ENCODE results near the gene RNF157. TPM values are rescaled to one million over a fixed set of nuclear protein-coding genes. Genes with fewer than 3 reads are reported as not detected.
A peak's percentile ranks its signal among the peaks of the same experiment; 100 is the strongest.

Gene RNF157
- total and polyA plus RNA-seq, 9 of the 15 experiments (the other 6 are each of a cell fraction or from before 2014, with no cell fraction given), result 8.1 to 31.7 (median 20.8) TPM

DNA sequence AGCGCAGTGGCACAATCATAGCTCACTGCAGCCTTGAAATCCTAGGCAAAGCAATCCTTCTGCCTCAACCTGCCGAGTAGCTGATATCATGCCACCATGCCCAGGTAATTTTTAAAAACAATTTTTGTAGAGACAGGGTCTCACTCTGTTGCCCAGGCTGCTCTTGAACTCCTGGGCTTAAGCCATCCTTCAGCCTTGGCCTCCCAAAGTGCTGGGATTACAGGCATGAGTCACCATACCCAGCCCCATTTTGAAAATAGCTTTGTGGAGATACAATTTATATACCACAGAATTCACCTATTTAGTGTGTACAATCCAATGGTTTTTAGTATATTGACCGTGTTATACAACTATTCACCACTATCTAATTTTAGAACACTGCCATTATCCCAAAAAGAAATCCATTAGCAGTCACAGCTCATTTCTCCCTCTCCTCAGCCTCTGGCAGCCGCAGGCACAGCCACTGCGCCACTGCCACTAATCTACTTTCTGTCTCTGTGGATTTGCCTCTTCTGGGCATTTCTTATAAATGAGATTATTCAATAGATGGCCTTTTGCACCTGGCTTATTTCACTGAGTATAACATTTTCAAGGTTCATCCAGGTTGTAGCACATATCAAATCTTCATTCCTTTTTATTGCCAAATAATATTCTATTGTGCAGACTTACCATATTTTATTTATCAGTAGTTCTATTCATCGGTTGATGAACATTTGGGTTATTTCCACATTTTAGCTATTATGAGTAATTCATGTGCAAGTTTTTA is 6.5 kb downstream of the RNF157 start (continued):
- TF ChIP-seq PHF8 (IDR thresholded peaks at IDR 0.05; ENCODE audit: borderline replicate concordance, low read length), result no peak
- no peak for TF ChIP-seq BRCA1 (IDR thresholded peaks at IDR 0.05)
- TF ChIP-seq BRCA1 (CRISPR knock-in tag; IDR thresholded peaks at IDR 0.05), result no peak
- no peak for TF ChIP-seq ZNF431 (CRISPR knock-in tag; IDR thresholded peaks at IDR 0.05)
- TF ChIP-seq CREM (IDR thresholded peaks at IDR 0.05; ENCODE audit: low read depth), result no peak
- TF ChIP-seq, protein P1, sequence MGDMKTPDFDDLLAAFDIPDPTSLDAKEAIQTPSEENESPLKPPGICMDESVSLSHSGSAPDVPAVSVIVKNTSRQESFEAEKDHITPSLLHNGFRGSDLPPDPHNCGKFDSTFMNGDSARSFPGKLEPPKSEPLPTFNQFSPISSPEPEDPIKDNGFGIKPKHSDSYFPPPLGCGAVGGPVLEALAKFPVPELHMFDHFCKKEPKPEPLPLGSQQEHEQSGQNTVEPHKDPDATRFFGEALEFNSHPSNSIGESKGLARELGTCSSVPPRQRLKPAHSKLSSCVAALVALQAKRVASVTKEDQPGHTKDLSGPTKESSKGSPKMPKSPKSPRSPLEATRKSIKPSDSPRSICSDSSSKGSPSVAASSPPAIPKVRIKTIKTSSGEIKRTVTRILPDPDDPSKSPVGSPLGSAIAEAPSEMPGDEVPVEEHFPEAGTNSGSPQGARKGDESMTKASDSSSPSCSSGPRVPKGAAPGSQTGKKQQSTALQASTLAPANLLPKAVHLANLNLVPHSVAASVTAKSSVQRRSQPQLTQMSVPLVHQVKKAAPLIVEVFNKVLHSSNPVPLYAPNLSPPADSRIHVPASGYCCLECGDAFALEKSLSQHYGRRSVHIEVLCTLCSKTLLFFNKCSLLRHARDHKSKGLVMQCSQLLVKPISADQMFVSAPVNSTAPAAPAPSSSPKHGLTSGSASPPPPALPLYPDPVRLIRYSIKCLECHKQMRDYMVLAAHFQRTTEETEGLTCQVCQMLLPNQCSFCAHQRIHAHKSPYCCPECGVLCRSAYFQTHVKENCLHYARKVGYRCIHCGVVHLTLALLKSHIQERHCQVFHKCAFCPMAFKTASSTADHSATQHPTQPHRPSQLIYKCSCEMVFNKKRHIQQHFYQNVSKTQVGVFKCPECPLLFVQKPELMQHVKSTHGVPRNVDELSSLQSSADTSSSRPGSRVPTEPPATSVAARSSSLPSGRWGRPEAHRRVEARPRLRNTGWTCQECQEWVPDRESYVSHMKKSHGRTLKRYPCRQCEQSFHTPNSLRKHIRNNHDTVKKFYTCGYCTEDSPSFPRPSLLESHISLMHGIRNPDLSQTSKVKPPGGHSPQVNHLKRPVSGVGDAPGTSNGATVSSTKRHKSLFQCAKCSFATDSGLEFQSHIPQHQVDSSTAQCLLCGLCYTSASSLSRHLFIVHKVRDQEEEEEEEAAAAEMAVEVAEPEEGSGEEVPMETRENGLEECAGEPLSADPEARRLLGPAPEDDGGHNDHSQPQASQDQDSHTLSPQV (IDR thresholded peaks at IDR 0.05), result peak; percentile 87; the same call in 1 of the 2 replicates
- no peak for TF ChIP-seq NFIC (IDR thresholded peaks at IDR 0.05)
- TF ChIP-seq MYC (IDR thresholded peaks at IDR 0.05; ENCODE audit: low read depth, low read length), result no peak
- no peak for TF ChIP-seq MYC (CRISPR knock-in tag; IDR thresholded peaks at IDR 0.05; ENCODE audit: borderline replicate concordance, low read depth)
- TF ChIP-seq, protein P2, sequence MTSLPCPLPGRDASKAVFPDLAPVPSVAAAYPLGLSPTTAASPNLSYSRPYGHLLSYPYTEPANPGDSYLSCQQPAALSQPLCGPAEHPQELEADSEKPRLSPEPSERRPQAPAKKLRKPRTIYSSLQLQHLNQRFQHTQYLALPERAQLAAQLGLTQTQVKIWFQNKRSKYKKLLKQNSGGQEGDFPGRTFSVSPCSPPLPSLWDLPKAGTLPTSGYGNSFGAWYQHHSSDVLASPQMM (CRISPR knock-in tag; IDR thresholded peaks at IDR 0.05), result no peak
- TF ChIP-seq, protein P3, sequence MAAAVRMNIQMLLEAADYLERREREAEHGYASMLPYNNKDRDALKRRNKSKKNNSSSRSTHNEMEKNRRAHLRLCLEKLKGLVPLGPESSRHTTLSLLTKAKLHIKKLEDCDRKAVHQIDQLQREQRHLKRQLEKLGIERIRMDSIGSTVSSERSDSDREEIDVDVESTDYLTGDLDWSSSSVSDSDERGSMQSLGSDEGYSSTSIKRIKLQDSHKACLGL (CRISPR knock-in tag; IDR thresholded peaks at IDR 0.05; ENCODE audit: borderline replicate concordance, poor library complexity, severe bottlenecking), result no peak
- TF ChIP-seq, protein P4, sequence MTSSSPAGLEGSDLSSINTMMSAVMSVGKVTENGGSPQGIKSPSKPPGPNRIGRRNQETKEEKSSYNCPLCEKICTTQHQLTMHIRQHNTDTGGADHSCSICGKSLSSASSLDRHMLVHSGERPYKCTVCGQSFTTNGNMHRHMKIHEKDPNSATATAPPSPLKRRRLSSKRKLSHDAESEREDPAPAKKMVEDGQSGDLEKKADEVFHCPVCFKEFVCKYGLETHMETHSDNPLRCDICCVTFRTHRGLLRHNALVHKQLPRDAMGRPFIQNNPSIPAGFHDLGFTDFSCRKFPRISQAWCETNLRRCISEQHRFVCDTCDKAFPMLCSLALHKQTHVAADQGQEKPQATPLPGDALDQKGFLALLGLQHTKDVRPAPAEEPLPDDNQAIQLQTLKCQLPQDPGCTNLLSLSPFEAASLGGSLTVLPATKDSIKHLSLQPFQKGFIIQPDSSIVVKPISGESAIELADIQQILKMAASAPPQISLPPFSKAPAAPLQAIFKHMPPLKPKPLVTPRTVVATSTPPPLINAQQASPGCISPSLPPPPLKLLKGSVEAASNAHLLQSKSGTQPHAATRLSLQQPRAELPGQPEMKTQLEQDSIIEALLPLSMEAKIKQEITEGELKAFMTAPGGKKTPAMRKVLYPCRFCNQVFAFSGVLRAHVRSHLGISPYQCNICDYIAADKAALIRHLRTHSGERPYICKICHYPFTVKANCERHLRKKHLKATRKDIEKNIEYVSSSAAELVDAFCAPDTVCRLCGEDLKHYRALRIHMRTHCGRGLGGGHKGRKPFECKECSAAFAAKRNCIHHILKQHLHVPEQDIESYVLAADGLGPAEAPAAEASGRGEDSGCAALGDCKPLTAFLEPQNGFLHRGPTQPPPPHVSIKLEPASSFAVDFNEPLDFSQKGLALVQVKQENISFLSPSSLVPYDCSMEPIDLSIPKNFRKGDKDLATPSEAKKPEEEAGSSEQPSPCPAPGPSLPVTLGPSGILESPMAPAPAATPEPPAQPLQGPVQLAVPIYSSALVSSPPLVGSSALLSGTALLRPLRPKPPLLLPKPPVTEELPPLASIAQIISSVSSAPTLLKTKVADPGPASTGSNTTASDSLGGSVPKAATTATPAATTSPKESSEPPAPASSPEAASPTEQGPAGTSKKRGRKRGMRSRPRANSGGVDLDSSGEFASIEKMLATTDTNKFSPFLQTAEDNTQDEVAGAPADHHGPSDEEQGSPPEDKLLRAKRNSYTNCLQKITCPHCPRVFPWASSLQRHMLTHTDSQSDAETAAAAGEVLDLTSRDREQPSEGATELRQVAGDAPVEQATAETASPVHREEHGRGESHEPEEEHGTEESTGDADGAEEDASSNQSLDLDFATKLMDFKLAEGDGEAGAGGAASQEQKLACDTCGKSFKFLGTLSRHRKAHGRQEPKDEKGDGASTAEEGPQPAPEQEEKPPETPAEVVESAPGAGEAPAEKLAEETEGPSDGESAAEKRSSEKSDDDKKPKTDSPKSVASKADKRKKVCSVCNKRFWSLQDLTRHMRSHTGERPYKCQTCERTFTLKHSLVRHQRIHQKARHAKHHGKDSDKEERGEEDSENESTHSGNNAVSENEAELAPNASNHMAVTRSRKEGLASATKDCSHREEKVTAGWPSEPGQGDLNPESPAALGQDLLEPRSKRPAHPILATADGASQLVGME (CRISPR knock-in tag; IDR thresholded peaks at IDR 0.05), result no peak
- no peak for TF ChIP-seq ZZZ3 (IDR thresholded peaks at IDR 0.05)
- TF ChIP-seq MED1 (CRISPR knock-in tag; IDR thresholded peaks at IDR 0.05; ENCODE audit: borderline replicate concordance), result no peak
- no peak for TF ChIP-seq BACH1 (tag; IDR thresholded peaks at IDR 0.05)
- TF ChIP-seq ESRRB (CRISPR knock-in tag; IDR thresholded peaks at IDR 0.05; ENCODE audit: borderline replicate concordance), result no peak
- TF ChIP-seq, protein P5, sequence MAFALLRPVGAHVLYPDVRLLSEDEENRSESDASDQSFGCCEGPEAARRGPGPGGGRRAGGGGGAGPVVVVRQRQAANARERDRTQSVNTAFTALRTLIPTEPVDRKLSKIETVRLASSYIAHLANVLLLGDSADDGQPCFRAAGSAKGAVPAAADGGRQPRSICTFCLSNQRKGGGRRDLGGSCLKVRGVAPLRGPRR (CRISPR knock-in tag; IDR thresholded peaks at IDR 0.05), result no peak
